ENCODE measurements around the gene TMC1.
"Not testable (repeated sequence)": the region's sequence is repeated elsewhere in the genome, so short reads cannot be mapped to it uniquely, and the experiment has no call there.

Gene TMC1

DNA sequence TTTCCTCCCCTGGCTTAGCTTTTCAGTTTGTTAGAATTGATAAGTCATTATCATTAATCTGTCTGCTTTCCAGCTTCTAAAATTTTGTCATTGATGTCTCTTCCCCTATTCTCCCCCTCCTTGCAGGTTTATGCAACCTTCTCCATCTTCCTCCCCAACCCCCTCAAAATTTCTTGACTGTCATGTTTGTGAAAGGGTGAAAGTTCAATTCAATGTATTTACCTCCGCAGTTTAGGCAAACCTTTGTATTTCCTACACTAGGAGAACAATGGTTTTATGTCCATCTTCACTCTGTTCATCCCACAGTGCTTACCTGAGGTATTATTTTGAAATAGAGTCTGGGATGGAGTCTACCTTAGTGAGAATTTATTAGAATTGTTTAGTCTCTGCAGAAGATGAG lies 313.6 kb downstream of the TMC1 start:
- no peak for DNase-seq

DNA sequence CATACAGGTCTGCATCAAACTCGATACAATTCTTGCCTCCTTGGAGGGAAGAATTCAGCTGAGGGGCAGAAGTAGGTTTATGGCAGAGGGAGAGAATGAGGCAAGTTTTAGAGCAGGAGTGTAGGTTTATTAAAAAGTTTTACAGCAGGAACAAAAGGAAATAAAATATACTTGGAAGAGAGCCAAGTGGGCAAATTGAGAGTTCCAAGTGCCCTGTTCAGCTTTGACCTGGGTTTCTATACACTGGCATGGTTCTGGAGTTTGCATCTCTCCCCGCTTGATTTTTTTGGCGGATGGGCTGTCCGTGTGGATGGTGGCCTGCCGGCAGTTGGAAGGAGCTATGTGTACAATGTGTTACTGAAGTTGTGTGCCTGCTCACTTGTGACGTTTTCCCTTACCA lies 315.4 kb downstream of the TMC1 start:
- no peak for DNase-seq

DNA sequence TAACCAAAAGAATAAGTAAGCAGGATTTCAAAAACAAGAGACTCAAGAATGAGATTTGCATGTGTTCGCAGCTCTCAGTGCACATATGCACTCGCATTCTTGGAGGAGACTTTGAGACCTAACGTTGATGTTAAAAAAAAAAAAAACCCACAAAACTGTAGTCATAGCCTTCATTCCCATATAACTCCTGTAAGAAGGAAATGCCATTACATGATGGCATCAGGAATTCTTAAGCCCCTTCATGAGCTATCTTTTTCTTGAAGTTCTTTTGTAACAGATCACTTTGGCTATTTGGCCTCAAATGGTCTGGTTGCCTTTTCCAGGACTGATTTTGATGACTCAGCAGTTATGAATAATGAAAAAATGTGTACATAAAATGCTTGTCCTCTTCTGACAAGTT lies 317.7 kb downstream of the TMC1 start:
- no peak for DNase-seq

DNA sequence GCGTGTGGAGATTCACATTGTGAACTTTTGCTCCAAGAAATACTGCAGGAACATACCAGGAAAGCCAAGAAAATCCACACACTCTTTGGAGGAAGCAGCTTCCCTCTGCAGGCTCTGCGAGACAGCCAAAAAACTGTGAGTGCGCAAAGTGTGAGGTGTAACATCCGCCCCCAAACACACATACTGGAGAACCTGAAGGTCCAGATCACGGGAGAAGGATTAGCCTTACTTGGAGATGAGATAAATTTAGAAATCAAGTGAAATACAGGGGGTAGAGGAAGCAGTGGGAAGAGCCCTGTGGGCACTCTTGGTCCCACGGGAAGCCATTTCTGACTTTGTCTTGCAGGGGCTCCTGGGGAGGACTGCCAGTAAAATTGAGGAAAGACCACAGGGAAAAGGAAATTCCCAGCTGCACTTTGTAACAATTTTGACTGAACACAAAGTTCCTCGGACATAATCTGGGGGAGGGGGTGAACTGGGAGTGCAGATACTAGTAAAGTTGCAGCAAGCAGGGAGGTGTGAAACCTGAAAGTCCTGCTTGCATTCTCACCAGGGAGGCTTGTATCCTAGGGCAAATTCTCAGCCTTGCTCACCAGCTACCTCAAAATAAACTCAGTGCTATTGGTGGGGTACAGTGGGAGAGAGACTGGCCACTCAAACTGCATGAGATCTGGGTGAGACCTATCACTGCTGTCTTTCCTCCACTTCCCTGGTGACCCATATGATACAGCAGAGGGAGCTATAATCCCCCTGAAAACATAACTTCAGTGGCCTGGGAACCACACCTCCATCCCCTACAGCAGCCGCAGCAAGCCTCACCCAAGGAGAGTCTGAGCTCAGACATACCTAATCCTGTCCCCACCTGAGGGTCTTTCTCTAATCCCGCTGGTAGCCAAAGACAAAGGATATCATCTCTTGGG lies 322.4 kb downstream of the TMC1 start:
- no peak for DNase-seq

DNA sequence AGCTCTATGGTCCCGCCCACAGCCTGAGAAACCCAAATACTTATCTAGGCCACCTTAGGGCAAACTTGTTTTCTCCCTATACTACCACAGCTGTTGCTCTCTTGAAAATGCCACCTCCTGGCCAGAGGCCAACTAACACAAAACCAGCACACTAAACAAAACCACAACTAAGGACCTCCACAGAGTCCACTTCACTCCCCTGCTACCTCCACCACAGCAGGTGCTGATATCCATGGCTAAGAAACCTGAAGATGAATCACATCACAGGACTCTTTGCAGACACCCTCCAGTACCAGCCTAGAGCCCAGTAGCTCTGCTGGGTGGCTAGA lies 323.0 kb downstream of the TMC1 start:
- DNase-seq: no peak

DNA sequence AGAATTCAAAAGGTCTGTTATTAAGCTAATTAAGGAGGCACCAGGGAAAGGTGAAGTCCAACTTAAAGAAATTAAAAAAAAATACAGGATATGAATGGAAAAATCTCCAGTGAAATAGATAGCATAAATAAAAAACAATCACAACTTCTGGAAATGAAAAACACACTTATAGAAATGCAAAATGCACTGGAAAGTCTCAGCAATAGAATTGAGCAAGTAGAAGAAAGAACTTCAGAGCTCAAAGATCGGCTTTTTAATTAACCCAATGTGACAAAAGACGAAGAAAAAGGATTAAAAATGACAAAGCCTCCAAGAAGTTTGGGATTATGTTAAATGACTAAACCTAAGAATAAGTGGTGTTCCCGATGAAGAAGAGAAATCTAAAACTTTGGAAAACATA lies 323.6 kb downstream of the TMC1 start:
- not testable (repeated sequence) for DNase-seq

DNA sequence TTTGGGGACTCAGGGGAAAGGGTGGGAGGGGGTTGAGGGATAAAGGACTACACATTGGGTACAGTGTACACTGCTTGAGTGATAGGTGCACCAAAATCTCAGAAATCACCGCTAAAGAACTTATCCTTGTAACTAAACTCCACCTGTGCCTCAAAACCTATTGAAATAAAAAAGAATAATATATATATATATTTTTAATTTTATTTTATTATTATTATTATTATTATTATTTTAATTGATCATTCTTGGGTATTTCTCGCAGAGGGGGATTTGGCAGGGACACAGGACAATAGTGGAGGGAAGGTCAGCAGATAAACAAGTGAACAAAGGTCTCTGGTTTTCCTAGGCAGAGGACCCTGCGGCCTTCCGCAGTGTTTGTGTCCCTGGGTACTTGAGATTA lies 328.8 kb downstream of the TMC1 start:
- DNase-seq: not testable (repeated sequence)

DNA sequence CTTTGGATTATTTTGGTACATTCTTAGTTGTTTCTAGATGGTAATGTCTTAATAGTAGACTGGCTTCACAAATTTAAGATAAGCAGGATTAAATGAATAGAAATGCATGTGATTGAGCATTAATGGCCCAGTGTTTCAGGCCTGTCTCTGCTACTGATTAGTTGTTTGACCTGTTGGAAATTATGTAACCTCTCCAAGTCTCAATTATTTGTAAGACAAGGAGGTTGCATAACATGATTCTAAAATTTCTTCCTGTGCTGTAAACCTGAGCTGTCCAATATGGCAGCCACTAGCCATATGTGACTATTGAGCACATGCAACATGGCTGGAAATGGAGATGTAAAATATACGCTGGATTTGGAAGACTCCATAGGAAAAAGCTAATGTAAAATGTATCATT lies 333.9 kb downstream of the TMC1 start:
- DNase-seq: no peak

DNA sequence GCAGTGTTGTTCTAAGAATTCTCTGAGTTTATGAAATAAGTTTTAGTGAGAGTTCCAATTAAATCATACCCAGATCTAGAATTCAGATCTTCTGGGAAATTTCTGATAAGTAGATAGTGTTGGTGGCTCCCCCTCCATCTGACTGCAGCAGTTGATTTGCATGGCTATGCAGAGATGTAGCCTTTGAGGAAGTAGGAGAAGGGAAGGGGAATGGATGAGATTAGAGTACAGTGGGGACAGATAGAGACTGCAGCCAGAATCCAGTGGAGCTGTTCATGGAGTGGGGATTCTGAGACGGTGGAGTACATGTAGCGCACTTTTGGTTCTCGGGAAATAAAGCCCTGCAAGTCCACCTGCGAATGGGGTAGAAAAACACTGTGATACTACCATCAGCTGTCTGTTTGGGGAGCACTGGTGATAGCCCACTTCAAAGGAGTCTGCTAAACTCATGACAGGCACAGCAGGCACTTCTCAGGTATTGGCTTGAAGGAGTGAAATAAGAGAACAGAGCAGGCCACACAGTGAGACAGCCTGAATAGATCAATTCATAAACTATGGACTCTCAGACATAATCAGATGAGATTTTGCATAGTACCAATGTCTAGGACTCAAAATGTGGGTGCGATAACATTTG lies 334.6 kb downstream of the TMC1 start:
- DNase-seq: no peak

DNA sequence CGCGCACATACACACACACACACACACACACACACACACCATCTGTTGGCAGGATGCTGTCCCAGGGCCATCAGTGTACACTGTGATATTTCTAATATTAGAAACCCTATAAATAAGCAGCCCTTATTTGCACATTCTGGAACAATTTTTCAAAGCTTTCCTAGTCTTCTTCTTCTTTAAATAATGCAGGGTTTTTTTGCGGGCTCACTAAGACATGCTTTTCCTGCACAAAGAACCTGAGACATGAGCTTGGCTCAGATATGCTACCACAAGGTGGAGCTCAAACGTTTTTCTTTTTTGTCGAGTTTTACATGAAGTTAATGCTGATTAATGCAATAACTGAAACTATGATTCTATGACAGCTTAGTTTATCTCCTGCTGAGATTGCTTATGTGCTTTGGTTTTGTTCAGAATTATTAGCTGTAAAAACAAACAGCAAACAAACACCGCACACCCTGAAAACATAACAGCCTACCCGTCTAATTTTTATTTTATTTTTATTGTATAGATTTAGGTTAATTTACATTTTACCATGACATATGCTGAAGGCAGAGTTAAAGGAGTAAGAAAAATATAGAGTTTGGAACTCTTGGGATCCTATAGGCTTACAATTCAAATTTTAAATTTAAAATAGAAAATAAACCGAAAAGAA lies 335.7 kb downstream of the TMC1 start:
- no peak for DNase-seq

DNA sequence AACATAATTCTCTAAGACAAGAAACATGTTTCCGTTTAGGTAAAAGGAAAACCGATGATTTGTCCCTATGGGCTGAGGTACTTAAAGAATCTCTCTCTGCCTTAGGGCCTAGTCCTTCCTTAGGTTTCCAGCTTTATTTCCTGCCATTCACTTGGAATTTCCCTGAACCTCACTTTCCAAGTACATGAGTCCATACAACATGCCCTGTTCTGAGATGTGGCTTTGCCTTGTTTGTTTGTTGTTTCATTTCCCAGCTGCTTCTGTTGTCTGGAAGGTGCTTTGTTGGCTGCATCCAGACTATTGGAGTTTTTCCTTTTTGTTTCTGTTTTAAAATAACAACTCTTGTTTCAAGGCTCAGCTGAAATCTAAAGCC lies 336.2 kb downstream of the TMC1 start:
- no peak for DNase-seq

DNA sequence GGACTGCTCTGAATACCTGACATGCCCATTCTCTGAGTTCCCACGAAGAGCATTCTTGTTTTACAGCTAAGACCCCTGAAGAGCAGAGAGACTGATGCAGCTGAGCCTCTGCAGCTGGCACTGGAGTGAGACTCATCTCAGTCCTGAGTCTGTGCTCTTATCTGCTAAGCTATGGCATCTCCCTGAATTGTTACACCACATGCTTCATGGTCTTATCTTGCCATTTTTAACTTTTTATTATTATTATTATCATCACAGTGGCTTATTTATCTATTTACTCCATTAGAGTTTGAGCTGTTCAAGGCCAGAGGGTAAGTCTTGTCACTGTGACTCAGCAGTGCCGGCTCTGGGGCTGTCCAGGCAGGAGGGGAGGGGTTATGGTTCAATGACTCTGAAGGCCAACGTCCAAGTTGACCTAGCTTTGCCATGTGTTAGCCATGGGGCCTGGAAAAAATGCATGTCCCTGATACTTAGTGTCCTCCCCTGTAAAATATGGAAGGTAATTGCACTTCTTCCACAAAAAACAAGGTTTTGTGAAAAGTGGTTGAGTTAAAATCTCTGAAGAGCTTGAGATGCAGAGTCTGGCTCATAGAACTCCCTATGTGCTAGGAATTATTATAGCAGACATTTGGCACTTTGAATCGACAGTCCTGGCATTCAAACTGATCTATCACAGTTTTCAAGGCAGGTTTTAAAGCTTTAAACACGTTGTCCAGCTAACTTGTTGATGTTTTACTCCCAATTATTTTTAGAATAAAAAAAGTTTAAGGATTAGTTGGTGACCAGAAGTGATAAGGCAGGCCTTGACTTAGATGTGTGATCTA lies 336.9 kb downstream of the TMC1 start:
- no peak for DNase-seq

DNA sequence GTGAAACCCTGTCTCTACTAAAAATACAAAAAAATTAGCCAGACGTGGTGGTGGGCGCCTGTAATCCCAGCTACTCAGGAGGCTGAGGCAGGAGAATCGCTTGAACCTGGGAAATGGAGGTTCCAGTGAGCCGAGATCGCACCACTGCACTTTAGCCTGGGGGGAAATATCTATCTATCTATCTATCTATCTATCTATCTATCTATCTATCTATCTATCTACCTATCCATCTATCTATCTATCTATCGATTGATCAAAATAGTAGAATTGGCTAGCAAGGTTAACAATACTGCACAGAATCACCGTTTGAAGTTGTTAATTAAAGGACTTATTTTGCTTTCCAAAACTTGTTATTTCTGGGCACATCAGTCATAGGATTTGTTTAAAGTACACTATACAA lies 341.4 kb downstream of the TMC1 start:
- not testable (repeated sequence) for DNase-seq

DNA sequence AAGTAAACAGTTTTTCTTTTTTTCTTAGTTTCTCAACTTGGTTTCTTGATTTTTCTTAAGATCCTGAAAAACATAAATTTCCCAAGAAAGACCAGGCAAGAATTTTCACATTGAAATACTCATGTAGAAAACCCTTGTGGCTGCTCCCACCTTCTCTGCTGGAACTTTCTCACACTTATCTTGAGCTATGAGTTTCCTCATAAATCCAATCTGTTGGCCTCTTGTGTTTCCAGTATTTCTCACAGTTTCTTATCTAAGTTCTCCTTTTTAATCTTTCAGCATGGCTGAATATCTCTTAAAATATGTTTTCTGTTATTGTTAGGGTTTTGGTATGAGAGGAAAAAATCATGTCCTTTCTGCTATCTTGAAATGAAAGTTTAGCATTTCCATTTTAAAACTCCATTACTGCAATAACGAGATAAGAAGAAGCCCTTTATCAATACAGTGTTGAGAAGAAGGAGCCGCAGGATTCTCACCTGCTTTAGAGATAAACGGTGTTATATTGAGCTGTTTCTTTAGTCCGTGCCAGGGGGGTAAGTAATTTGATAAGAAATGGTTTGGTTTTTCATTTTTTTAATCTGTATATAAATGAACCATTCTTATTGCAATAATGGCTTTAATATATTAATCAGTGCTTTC lies 342.2 kb downstream of the TMC1 start:
- no peak for DNase-seq

DNA sequence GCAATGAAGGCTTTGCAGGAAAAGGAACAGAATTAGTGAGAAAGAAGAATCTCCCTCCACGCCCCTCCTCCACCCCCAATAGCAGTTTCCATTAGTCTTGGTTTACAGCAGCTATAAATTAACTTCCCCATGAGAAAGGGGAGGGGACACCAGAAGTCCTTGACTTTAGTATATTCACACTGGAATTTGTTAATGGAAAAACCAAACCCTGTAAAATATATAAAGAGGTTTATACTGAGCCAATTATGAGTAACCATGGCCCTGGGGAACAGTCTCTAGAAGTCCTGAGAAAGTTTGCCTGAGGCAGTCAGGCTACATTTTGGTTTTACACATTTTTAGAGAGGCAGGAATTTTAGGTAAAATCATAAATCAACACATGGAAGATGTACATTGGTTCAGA lies 342.9 kb downstream of the TMC1 start:
- DNase-seq: no peak

DNA sequence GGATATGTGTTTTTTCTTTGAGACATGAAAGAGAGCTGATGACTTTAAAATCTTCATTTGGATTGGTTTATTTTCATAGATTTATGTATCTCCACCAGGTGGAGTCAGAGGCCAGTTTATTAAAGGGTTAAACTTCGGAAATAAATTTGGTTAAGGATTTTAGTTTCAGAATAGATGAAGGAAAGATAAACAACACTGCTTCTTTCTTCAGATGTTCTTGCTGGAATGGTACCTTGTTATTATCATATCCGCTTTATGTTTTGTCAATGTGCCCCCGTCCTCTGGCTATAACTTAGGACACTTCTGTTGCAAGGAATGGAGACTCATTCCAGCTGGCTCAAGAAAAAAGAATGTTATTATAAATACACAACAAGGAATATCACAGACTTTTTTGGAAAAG lies 350.3 kb downstream of the TMC1 start:
- no peak for DNase-seq

DNA sequence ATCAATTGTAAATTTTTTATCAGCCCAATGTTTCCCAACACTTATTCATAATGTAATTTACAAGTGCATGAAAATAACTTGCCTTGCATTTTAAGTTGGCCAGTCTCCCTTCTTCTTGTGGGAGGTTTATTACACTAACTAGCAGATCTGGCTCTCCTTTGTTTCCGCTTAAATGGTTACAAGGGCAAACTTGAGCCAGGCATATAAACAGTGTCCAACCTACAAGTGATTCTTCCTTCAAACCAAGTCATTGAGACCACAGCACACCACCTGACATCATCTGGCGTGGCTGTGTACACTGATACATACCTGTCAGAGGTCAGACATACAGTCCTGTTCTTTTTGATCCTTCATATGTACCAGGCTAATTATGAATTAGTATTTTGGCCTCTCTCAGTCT lies 351.3 kb downstream of the TMC1 start:
- DNase-seq: no peak

DNA sequence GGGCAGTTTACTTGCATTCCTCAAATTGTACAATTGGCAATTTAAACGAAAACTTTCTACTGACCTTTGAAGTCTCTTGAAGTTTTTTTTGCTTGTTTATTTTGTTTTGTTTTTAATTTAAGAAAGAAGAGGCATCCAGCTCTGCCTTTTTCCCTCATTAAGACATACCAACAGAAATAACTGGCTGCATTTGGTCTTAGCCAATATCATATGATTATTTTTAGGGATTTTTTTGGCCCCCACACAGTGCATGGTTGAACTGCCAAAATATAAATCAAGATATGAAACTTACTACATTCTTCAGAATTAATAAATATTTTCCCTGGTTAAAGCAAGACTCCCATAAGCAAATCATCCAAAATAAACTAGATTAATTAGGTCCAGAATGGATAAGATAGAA lies 352.0 kb downstream of the TMC1 start:
- DNase-seq: no peak

DNA sequence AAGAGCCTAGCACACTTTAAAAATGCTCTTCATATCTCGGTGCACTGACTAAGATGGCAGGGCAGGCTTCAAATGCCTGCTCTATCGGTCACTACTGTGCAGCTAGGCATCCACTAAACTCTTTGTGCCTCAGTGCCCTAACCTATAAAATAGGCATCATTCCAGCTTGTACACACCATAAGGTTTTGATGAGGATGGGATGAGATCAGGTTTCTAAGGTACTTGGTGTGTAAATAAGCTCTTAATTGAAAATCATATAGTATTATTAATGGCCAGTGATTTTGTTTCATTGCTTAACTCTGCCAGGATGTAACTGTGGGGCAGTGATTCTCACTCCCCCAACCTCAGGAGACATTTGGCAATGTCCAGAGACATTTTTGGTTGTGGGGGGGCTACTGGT lies 352.9 kb downstream of the TMC1 start:
- DNase-seq: no peak

DNA sequence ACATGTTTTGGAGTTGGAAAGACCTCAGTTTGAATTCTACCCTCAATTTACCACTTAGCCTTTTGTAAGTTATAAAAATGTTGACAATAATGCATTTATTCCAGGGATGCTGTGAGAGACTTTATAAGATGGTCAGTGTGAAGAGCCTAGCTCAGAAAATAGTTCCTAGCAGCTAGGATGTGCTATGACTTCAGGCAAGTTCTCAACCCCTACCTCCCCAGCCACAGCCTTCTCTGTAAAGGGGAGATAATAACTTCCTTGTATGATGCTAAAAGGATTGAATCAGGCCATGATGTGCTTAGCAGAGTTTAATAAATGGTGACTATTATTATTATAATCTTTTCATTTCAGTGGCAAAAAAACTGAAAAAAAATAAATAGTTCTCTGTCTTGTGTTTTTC lies 353.8 kb downstream of the TMC1 start:
- no peak for DNase-seq

DNA sequence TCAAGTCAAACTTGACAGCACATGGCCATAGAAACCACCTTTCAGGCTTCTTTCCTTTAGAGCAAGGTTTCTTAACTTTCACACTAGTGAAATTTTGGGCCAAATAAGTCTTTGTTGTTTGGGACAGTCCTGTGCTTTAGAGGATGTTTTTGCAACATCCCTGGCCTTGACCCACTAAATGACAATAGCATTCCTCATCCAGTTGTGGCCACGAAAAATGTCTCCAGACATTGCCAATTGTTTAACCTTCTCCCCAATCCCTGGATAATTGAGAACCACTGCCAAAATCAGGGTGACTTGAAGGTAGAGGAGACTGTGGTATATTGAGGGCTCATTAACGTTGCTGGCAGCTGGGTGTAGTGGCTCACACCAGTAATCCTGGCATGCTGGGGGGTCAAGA lies 359.4 kb downstream of the TMC1 start:
- DNase-seq: no peak

DNA sequence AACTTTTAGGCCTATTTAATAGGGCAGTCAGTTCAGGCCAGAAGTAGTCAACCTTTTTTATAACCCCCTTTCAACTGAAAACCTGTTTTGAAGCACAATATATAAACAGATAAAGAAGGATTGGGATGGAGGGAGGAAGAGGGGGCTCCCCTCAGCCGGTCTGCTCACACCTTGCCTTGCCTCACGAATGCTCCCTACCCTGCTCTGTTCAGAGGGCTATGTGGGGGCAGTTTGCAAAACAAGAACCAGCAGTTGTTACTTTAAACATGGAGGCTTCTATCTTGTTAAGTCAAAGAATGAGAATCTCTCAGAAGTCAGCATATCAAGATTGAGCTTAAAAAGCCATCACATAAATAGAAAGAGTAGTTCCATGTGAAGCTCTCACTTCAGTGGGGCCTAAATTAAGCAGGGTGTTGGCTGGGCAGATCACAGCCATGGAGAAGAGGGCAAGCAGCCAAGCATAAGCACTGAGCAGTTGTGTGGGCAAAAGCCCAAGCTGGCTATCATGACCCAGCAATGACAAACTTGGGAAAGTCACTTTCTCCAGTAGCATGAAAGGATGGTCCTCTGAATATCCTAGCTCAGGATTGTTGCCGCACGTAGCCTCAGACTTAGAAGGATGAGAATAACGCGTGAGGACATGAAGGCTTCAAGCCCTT lies 360.8 kb downstream of the TMC1 start:
- no peak for DNase-seq

Measured in NCI-H187 treated with DMSO at 0.1 percent for 48 hours (cell line).